NCI-H2196 (cell line): Measurements from ENCODE around the gene CTU2.

Experiments
- DNase-seq: peaks from one replicate; lab custom pipeline; 2025; ENCODE audit not compliant: unreplicated experiment; lab: John Stamatoyannopoulos, UW

The CTU2 gene

GRCh38 chr16:88726981-88727380 lies 20.7 kb downstream of the CTU2 start:
- no peak for DNase-seq

GRCh38 chr16:88727871-88728270 lies 21.6 kb downstream of the CTU2 start:
- DNase-seq = no peak

GRCh38 chr16:88730632-88731607 lies 24.6 kb downstream of the CTU2 start:
- no peak for DNase-seq

- DNase-seq = peak; percentile 36
Measured at GRCh38 chr16:88731699-88732098, 25.4 kb downstream of the CTU2 start.

- peak; percentile 21 for DNase-seq
Measured at GRCh38 chr16:88732172-88732960, 26.1 kb downstream of the CTU2 start.

GRCh38 chr16:88732961-88733294 lies 26.6 kb downstream of the CTU2 start:
- DNase-seq = no peak

GRCh38 chr16:88733630-88734360 lies 27.5 kb downstream of the CTU2 start:
- DNase-seq = no peak

- DNase-seq = no peak
Measured at GRCh38 chr16:88734361-88734728, 28.0 kb downstream of the CTU2 start.

GRCh38 chr16:88735121-88735520 lies 28.8 kb downstream of the CTU2 start:
- no peak for DNase-seq

- DNase-seq = no peak
Measured at GRCh38 chr16:88735616-88736015, 29.3 kb downstream of the CTU2 start.

GRCh38 chr16:88736088-88736487 lies 29.8 kb downstream of the CTU2 start:
- no peak for DNase-seq

GRCh38 chr16:88736496-88736895 lies 30.2 kb downstream of the CTU2 start:
- DNase-seq = no peak

- DNase-seq = peak; percentile 52
Measured at GRCh38 chr16:88737298-88738150, 31.2 kb downstream of the CTU2 start.

- no peak for DNase-seq
Measured at GRCh38 chr16:88738151-88739084, 32.1 kb downstream of the CTU2 start.

GRCh38 chr16:88739139-88739976 lies 33.1 kb downstream of the CTU2 start:
- no peak for DNase-seq

- DNase-seq = no peak
Measured at GRCh38 chr16:88739977-88740726, 33.8 kb downstream of the CTU2 start.

GRCh38 chr16:88740727-88741055 lies 34.4 kb downstream of the CTU2 start:
- DNase-seq = no peak

- DNase-seq = no peak
Measured at GRCh38 chr16:88741368-88741767, 35.1 kb downstream of the CTU2 start.
